HepG2 (cell line): ENCODE measurements around the gene CDC25C. TPM values are rescaled to one million over a fixed set of nuclear protein-coding genes. Genes with fewer than 3 reads are reported as not detected.
A peak's percentile ranks its signal among the peaks of the same experiment; 100 is the strongest.

Source experiments
- CBX1 ChIP-seq: IDR thresholded peaks from one replicate; pipeline ENCODE4 v1.6.1; 2016; ENCODE audit warnings: antibody characterized with exemption, low read depth
- CCDC6 ChIP-seq: sonication (generic); formaldehyde crosslinking; IDR thresholded peaks from 2 replicates; pipeline ENCODE4 v1.8.1; 2022; ENCODE audit warnings: mild to moderate bottlenecking, missing genetic modification reagents, moderate library complexity
- CENPT ChIP-seq: sonication (generic); formaldehyde crosslinking; IDR thresholded peaks from 2 replicates; pipeline ENCODE4 v1.8.0; 2022; ENCODE audit warnings: low read depth, mild to moderate bottlenecking, moderate library complexity, missing genetic modification reagents
- DR1 ChIP-seq: sonication (generic); formaldehyde crosslinking; IDR thresholded peaks from 2 replicates; pipeline ENCODE4 v1.8.0; 2021; ENCODE audit warnings: mild to moderate bottlenecking, missing genetic modification reagents, inconsistent platforms
- EEA1 ChIP-seq: sonication (generic); formaldehyde crosslinking; IDR thresholded peaks from 2 replicates; pipeline ENCODE4 v1.5.1; 2020; ENCODE audit warnings: mild to moderate bottlenecking, missing genetic modification reagents, borderline replicate concordance
- HDAC6 ChIP-seq: fragments of 200-600 bp; sonication (generic); IDR thresholded peaks from 2 replicates; pipeline ENCODE4 v1.7.0; 2017; ENCODE audit warnings: mild to moderate bottlenecking, antibody characterized with exemption, low read length, low read depth
- HNF4G ChIP-seq, 2 experiments: sonication (generic) in 1 of 2; formaldehyde crosslinking in 1 of 2; IDR thresholded peaks; 2 replicates each; pipeline versions ENCODE4 v1.4.0 to v1.6.1; 2011 to 2020; ENCODE audit warnings: borderline replicate concordance in 2 of 2, low read depth in 2 of 2, mild to moderate bottlenecking in 2 of 2, low read length in 1 of 2, missing genetic modification reagents in 1 of 2, moderate library complexity in 1 of 2
- KLF9 ChIP-seq: IDR thresholded peaks from 2 replicates; pipeline ENCODE4 v1.6.1; 2016; ENCODE audit warnings: low read depth
- MTF2 ChIP-seq: sonication (generic); formaldehyde crosslinking; IDR thresholded peaks from 2 replicates; pipeline ENCODE4 v1.5.0; 2020; ENCODE audit warnings: missing genetic modification reagents, borderline replicate concordance
- NAIF1 ChIP-seq: sonication (generic); formaldehyde crosslinking; IDR thresholded peaks from 2 replicates; pipeline ENCODE4 v1.5.0; 2020; ENCODE audit warnings: mild to moderate bottlenecking, missing genetic modification reagents, borderline replicate concordance
- PHF20 ChIP-seq: sonication (generic); formaldehyde crosslinking; IDR thresholded peaks from 2 replicates; pipeline ENCODE4 v1.5.0; 2020; ENCODE audit warnings: mild to moderate bottlenecking, missing genetic modification reagents
- PHF21A ChIP-seq: sonication (generic); formaldehyde crosslinking; IDR thresholded peaks from 2 replicates; pipeline ENCODE4 v1.5.0; 2020; ENCODE audit warnings: mild to moderate bottlenecking, missing genetic modification reagents
- PLRG1 ChIP-seq: fragments of 450-650 bp; conservative IDR thresholded peaks from 2 replicates; pipeline ENCODE4 v1.6.1; 2016
- REPIN1 ChIP-seq: sonication (generic); formaldehyde crosslinking; IDR thresholded peaks from 2 replicates; pipeline ENCODE4 v1.8.0; 2022; ENCODE audit warnings: missing genetic modification reagents, low read depth, mild to moderate bottlenecking, borderline replicate concordance
- RFXANK ChIP-seq: IDR thresholded peaks from 2 replicates; pipeline ENCODE4 v1.6.1; 2016
- SRSF1 ChIP-seq: fragments of 200-400 bp; formaldehyde crosslinking; optimal IDR thresholded peaks from 2 replicates; pipeline ENCODE3; 2017; ENCODE audit warnings: mild to moderate bottlenecking, low read depth, low read length, moderate library complexity
- TGIF2 ChIP-seq: IDR thresholded peaks from 2 replicates; pipeline ENCODE4 v1.6.1; 2016; ENCODE audit warnings: control low read depth, missing compliant biosample characterization
- TMF1 ChIP-seq: sonication (generic); formaldehyde crosslinking; IDR thresholded peaks from 2 replicates; pipeline ENCODE4 v1.8.1; 2022; ENCODE audit warnings: low read depth, missing genetic modification reagents
- TOE1 ChIP-seq: sonication (generic); formaldehyde crosslinking; IDR thresholded peaks from 2 replicates; pipeline ENCODE4 v1.4.0; 2020; ENCODE audit warnings: mild to moderate bottlenecking, missing genetic modification reagents
- ZBTB38 ChIP-seq: sonication (generic); formaldehyde crosslinking; IDR thresholded peaks from 2 replicates; pipeline ENCODE4 v1.5.1; 2020; ENCODE audit warnings: mild to moderate bottlenecking, missing genetic modification reagents
- ZMYM2 ChIP-seq: sonication (generic); formaldehyde crosslinking; IDR thresholded peaks from 2 replicates; pipeline ENCODE4 v1.8.0; 2022; ENCODE audit warnings: mild to moderate bottlenecking, missing genetic modification reagents
- ZNF510 ChIP-seq: sonication (generic); formaldehyde crosslinking; IDR thresholded peaks from 2 replicates; pipeline ENCODE4 v1.4.0; 2020; ENCODE audit warnings: low read depth, mild to moderate bottlenecking, missing genetic modification reagents
- ZNF572 ChIP-seq: sonication (generic); formaldehyde crosslinking; IDR thresholded peaks from 2 replicates; pipeline ENCODE4 v1.5.1; 2020; ENCODE audit warnings: mild to moderate bottlenecking, missing genetic modification reagents
- ZSCAN20 ChIP-seq: sonication (generic); formaldehyde crosslinking; IDR thresholded peaks from 2 replicates; pipeline ENCODE4 v1.4.0; 2020; ENCODE audit warnings: missing genetic modification reagents, mild to moderate bottlenecking, borderline replicate concordance
- polyA plus RNA-seq, 8 experiments: library from polyadenylated mRNA; depleted of rRNA in 3 of 8; stranded (reverse) in 7 of 8; unstranded in 1 of 8; fragments of >200 nt; fragmentation: Illumina TruSeq in 4 of 8; extraction: Trizol in 4 of 8; gene quantifications; 2 replicates each; pipeline versions ENCODE4 v1.2.1 to v1.2.3, GENCODE V29; 2011 to 2016; ENCODE audit warnings: low read depth in 4 of 8, missing spikeins in 1 of 8, mixed read lengths in 1 of 8; ENCODE audit not compliant: insufficient read depth in 1 of 8
- total RNA-seq, 5 experiments: library from RNA; depleted of rRNA; stranded (reverse); fragments of >200 nt; fragmentation: Illumina TruSeq; extraction: Trizol; gene quantifications; 2 replicates each; pipeline ENCODE4 v1.2.3, GENCODE V29; 2016; ENCODE audit warnings: low read depth in 1 of 5
- TF ChIP-seq, protein P1 (sequence below): sonication (generic); formaldehyde crosslinking; conservative IDR thresholded peaks from 2 replicates; pipeline ENCODE4 v1.5.0; 2020; ENCODE audit warnings: missing genetic modification reagents
- TF ChIP-seq, protein P2 (sequence below): sonication (generic); formaldehyde crosslinking; IDR thresholded peaks from 2 replicates; pipeline ENCODE4 v1.8.1; 2022; ENCODE audit warnings: mild to moderate bottlenecking, missing genetic modification reagents
- TF ChIP-seq, protein P3 (sequence below): IDR thresholded peaks from 2 replicates; pipeline ENCODE4 v1.6.1; 2016; ENCODE audit warnings: low read depth, control low read depth

Gene CDC25C
- total and polyA plus RNA-seq, 2 of the 13 experiments (the other 11 are each of a cell fraction or from before 2014, with no cell fraction given) = 17.7 to 27.6 TPM

DNA sequence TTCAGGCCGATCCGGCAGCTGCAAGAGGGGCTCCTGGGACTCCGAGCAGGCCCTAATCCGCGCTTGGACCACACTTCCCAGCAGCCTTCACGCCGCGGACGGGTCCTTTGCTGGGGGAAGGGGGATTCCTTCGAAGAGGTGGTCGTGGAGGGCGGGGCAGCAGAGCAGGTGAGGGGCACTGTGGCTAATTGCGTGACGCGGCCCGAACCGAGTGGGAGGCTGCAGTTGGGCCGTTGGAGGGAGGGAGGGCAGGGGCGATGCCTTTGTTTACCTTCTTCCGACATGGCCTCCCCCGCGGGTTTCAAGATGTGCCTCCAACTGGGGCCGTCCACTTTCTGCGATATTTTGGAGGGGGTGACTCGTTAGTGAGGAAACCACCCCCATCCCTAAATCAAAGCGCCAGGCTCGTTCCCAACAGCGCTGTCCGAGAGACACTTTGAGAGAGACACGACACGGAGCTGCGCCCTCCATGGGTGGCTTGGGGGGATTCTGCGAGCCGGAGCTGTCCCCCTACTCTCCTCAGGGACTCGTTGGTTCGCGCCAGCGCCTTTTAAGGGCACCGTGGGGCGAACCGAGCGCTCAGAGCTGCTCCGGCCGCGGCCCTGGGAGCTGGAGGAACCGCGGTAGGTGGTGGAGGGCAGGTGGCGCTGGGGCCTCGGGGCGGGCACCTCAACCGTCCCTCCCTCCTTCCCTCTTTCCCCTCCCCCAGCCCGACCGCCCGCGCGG, 6.2 kb upstream of the CDC25C start, which contains the start of gene FAM53C (continued):
- TF ChIP-seq, protein P1, sequence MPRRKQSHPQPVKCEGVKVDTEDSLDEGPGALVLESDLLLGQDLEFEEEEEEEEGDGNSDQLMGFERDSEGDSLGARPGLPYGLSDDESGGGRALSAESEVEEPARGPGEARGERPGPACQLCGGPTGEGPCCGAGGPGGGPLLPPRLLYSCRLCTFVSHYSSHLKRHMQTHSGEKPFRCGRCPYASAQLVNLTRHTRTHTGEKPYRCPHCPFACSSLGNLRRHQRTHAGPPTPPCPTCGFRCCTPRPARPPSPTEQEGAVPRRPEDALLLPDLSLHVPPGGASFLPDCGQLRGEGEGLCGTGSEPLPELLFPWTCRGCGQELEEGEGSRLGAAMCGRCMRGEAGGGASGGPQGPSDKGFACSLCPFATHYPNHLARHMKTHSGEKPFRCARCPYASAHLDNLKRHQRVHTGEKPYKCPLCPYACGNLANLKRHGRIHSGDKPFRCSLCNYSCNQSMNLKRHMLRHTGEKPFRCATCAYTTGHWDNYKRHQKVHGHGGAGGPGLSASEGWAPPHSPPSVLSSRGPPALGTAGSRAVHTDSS = 0 out of 2 replicates have a peak, but pooled peaks have one; percentile 63
- TF ChIP-seq PHF21A (CRISPR knock-in tag) (peak; percentile 44; the same call in 1 of the 2 replicates), DR1 (CRISPR knock-in tag) (peak; percentile 95), NAIF1 (CRISPR knock-in tag) (no peak; the same call in 1 of the 2 replicates), ZNF510 (CRISPR knock-in tag) (0 out of 2 replicates have a peak, but pooled peaks have one; percentile 66), TMF1 (CRISPR knock-in tag) (peak; percentile 81; the same call in 1 of the 2 replicates), ZSCAN20 (CRISPR knock-in tag) (no peak), EEA1 (CRISPR knock-in tag) (0 out of 2 replicates have a peak, but pooled peaks have one; percentile 19), PLRG1 (no peak), CENPT (CRISPR knock-in tag) (peak; percentile 57; the same call in 1 of the 2 replicates), MTF2 (CRISPR knock-in tag) (no peak), TOE1 (CRISPR knock-in tag) (no peak), RFXANK (CRISPR knock-in tag) (peak; percentile 63; the same call in 1 of the 2 replicates), CBX1 (peak; percentile 95), HNF4G (IDR thresholded peaks at IDR 0.05; ENCODE audit: borderline replicate concordance, low read depth, low read length) (no peak), HNF4G (CRISPR knock-in tag; IDR thresholded peaks at IDR 0.05; ENCODE audit: borderline replicate concordance, low read depth) (no peak), SRSF1 (peak; percentile 65), ZNF572 (CRISPR knock-in tag) (no peak), KLF9 (CRISPR knock-in tag) (peak; percentile 58; the same call in 1 of the 2 replicates), TGIF2 (CRISPR knock-in tag) (peak; percentile 78; the same call in 1 of the 2 replicates), PHF20 (peak; percentile 62), HDAC6 (no peak), CCDC6 (no peak; the same call in 1 of the 2 replicates), REPIN1 (peak; percentile 86; the same call in 1 of the 2 replicates), ZMYM2 (CRISPR knock-in tag) (no peak), ZBTB38 (CRISPR knock-in tag) (peak; percentile 67)
- TF ChIP-seq, protein P2, sequence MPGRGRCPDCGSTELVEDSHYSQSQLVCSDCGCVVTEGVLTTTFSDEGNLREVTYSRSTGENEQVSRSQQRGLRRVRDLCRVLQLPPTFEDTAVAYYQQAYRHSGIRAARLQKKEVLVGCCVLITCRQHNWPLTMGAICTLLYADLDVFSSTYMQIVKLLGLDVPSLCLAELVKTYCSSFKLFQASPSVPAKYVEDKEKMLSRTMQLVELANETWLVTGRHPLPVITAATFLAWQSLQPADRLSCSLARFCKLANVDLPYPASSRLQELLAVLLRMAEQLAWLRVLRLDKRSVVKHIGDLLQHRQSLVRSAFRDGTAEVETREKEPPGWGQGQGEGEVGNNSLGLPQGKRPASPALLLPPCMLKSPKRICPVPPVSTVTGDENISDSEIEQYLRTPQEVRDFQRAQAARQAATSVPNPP (CRISPR knock-in tag) = peak; percentile 57; the same call in 1 of the 2 replicates
- TF ChIP-seq, protein P3, sequence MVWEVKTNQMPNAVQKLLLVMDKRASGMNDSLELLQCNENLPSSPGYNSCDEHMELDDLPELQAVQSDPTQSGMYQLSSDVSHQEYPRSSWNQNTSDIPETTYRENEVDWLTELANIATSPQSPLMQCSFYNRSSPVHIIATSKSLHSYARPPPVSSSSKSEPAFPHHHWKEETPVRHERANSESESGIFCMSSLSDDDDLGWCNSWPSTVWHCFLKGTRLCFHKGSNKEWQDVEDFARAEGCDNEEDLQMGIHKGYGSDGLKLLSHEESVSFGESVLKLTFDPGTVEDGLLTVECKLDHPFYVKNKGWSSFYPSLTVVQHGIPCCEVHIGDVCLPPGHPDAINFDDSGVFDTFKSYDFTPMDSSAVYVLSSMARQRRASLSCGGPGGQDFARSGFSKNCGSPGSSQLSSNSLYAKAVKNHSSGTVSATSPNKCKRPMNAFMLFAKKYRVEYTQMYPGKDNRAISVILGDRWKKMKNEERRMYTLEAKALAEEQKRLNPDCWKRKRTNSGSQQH (CRISPR knock-in tag) = peak; percentile 91
